Measurements from ENCODE around the gene MLXIP. TPM values are rescaled to one million over a fixed set of nuclear protein-coding genes. Genes with fewer than 3 reads are reported as not detected.

The MLXIP gene
- total RNA-seq, 2 donors from 2014 or later = 158 to 201 TPM

DNA sequence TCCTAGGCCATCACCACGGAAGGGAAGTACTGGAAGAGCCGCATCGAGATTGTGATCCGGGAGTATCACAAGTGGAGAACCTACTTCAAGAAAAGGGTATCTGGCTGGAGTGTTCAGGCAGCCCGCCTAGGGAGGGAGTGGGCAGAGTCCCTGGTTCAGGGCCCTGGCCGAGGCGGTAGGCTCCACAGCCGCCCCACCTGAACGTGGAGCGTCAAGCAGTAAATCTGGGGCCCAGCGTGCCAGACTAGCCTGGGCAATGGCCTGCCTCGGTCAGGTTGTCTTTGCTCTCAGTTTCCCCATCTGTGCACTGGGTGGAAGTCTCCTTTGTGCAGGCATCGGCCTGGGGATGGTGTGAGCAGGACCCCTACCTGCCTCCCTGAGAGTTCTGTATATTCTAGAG, 50.6 kb downstream of the MLXIP start:
- H3K4me1 ChIP-seq = peaks cover 11% of the 10 kb centered on the region
- H3K36me3 ChIP-seq = peaks cover 40% of the 10 kb centered on the region
- no peaks in the 10 kb centered on the region for H3K9me3 ChIP-seq
- TF ChIP-seq, protein P1, sequence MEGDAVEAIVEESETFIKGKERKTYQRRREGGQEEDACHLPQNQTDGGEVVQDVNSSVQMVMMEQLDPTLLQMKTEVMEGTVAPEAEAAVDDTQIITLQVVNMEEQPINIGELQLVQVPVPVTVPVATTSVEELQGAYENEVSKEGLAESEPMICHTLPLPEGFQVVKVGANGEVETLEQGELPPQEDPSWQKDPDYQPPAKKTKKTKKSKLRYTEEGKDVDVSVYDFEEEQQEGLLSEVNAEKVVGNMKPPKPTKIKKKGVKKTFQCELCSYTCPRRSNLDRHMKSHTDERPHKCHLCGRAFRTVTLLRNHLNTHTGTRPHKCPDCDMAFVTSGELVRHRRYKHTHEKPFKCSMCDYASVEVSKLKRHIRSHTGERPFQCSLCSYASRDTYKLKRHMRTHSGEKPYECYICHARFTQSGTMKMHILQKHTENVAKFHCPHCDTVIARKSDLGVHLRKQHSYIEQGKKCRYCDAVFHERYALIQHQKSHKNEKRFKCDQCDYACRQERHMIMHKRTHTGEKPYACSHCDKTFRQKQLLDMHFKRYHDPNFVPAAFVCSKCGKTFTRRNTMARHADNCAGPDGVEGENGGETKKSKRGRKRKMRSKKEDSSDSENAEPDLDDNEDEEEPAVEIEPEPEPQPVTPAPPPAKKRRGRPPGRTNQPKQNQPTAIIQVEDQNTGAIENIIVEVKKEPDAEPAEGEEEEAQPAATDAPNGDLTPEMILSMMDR (IDR thresholded peaks at IDR 0.05) = no peak
- intact Hi-C loops (cut with DNase I) = no loop called here
- no peak for DNase-seq
- no peaks in the 10 kb centered on the region for H3K27me3 ChIP-seq
- no peak overlapping the region for H3K27ac ChIP-seq
- H3K4me3 ChIP-seq = no peak overlapping the region
- no peak overlapping the region for H3K9ac ChIP-seq (ENCODE audit: low read depth in 2 of 2, low read length in 2 of 2)

DNA sequence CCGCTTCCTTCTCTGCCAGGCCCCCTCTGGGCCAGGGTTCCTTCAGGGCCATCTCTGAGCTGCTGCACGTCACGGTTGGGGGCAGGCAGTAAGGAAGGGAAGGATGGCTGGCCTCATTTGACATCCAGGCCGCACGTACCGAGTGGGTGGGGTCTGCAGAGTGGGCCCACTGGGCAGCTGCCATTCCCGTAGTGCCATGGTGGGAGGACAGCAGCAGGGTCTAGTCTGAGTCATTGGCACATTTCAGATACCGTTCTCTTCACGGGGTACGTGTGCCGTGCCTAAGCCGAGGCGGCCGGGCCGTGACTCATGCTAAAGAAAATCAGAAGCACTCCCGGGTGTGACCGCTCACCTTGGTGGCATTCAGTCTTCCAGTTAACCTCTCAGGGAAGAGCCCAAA, 51.6 kb downstream of the MLXIP start:
- DNase-seq = no peak
- H3K36me3 ChIP-seq = peaks cover 46% of the 10 kb centered on the region
- H3K27ac ChIP-seq = no peak overlapping the region
- no peak overlapping the region for H3K4me3 ChIP-seq
- no peaks in the 10 kb centered on the region for H3K27me3 ChIP-seq
- peaks cover 8% of the 10 kb centered on the region for H3K4me1 ChIP-seq
- no peaks in the 10 kb centered on the region for H3K9me3 ChIP-seq
- no peak overlapping the region for H3K9ac ChIP-seq (ENCODE audit: low read depth in 2 of 2, low read length in 2 of 2)
- intact Hi-C loops (cut with DNase I) = loop anchor here (5.0 kb wide), 1 partner anchor 57 kb away; no protein-coding TSS in a partner anchor
- TF ChIP-seq, protein P1 (IDR thresholded peaks at IDR 0.05) = no peak

DNA sequence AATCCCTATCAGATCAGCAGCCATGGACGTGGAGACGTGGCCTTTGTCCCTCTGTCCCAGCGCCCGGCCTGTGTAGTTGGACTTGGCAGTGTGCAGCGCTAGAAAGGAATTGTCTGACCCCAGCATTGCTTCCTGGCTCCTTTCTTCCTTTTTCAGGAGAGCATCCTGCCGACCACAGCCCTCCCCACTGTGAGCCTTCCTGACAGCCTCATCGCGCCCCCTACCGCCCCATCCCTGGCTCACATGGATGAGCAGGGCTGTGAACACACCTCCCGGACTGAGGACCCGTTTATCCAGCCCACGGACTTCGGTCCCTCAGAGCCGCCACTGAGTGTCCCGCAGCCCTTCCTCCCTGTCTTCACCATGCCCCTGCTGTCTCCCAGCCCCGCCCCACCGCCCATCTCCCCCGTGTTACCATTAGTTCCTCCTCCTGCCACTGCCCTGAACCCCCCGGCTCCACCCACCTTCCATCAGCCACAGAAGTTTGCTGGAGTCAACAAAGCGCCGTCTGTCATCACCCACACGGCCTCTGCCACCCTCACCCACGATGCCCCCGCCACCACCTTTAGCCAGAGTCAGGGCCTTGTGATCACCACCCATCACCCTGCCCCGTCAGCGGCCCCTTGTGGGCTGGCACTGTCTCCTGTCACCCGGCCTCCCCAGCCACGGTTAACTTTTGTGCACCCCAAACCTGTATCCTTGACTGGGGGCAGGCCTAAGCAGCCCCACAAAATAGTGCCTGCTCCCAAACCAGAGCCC, 54.8 kb downstream of the MLXIP start:
- Histone ChIP-seq H3K4me1 (no peaks in the 10 kb centered on the region), H3K9me3 (no peaks in the 10 kb centered on the region), H3K27ac (no peak overlapping the region), H3K27me3 (no peaks in the 10 kb centered on the region), H3K9ac (ENCODE audit: low read depth in 2 of 2, low read length in 2 of 2) (no peak overlapping the region), H3K36me3 (peaks cover 45% of the 10 kb centered on the region), H3K4me3 (no peak overlapping the region)
- TF ChIP-seq, protein P1 (IDR thresholded peaks at IDR 0.05) = no peak
- DNase-seq = no peak
- intact Hi-C loops (cut with DNase I) = loop anchor here (5.0 kb wide), 1 partner anchor 54 kb away; no protein-coding TSS in a partner anchor

DNA sequence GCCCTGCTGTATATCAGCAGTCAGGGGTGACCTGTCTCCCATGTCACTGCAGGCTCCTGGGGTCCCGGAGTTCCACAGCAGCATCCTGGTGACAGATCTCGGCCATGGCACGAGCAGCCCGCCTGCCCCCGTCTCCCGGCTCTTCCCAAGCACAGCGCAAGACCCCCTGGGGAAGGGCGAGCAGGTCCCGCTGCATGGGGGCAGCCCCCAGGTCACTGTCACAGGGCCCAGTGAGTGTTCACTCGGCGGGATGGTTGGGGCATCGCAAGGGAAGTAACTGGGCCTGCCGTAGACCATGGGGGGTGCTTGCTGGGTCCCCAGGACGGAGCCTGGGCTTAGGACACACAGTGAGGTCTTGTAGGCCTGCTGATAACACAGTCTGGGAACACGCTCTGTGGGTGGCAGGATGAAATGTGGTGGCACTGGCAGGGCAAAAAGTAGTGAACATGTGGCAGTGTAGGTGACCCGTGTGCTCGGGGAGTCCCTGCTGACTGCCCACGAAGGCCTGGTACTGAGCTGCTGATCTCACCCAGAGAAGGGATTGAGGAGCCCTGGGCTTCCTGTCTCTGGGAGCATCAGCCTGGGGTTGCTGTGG, 57.0 kb downstream of the MLXIP start:
- H3K9me3 ChIP-seq = no peaks in the 10 kb centered on the region
- no peak for DNase-seq
- intact Hi-C loops (cut with DNase I) = no loop called here
- H3K9ac ChIP-seq (ENCODE audit: low read depth in 2 of 2, low read length in 2 of 2) = no peak overlapping the region
- no peak overlapping the region for H3K4me3 ChIP-seq
- no peaks in the 10 kb centered on the region for H3K4me1 ChIP-seq
- no peaks in the 10 kb centered on the region for H3K27me3 ChIP-seq
- H3K27ac ChIP-seq = no peak overlapping the region
- H3K36me3 ChIP-seq = peaks cover 36% of the 10 kb centered on the region
- TF ChIP-seq, protein P1 (IDR thresholded peaks at IDR 0.05) = no peak

DNA sequence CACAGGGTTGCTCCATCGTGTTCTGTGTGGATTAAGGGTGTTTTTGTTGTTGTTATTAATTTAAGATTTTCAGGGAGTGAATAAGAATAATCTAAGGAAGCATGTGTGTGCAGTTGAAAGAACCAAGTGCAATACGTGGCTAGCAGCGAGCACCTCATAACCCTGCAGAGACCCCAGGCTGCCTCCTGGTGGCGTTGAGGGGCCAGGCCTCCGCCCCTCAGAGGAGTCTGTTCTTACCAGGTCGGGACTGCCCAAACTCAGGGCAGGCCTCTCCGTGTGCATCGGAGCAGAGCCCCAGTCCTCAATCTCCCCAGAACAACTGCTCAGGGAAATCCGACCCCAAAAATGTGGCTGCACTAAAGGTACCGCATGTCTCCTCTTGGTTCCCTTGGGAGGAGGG, 58.7 kb downstream of the MLXIP start:
- no peak overlapping the region for H3K4me3 ChIP-seq
- H3K9me3 ChIP-seq = no peaks in the 10 kb centered on the region
- no peak overlapping the region for H3K9ac ChIP-seq (ENCODE audit: low read depth in 2 of 2, low read length in 2 of 2)
- no peak for DNase-seq
- H3K27ac ChIP-seq = no peak overlapping the region
- H3K4me1 ChIP-seq = no peaks in the 10 kb centered on the region
- intact Hi-C loops (cut with DNase I) = no loop called here
- no peaks in the 10 kb centered on the region for H3K27me3 ChIP-seq
- TF ChIP-seq, protein P1 (IDR thresholded peaks at IDR 0.05) = no peak
- H3K36me3 ChIP-seq = peaks cover 46% of the 10 kb centered on the region

All from colonic mucosa (tissue), 4 donors.